NCI-H524 treated with DMSO at 0.1 percent for 48 hours (cell line): Measurements from ENCODE around the gene CPE.
"Not testable (repeated sequence)": the region's sequence is repeated elsewhere in the genome, so short reads cannot be mapped to it uniquely, and the experiment has no call there.

ENCODE experiments used
- DNase-seq: peaks from one replicate; lab custom pipeline; 2025; lab: John Stamatoyannopoulos, UW

The CPE gene

GRCh38 chr4:165378745-165379677 lies at the start of gene CPE:
Gene CPE (plus strand): TSS chr4:165379008. CDS start chr4:165379222, 214 bp downstream.
- no peak for DNase-seq

DNA sequence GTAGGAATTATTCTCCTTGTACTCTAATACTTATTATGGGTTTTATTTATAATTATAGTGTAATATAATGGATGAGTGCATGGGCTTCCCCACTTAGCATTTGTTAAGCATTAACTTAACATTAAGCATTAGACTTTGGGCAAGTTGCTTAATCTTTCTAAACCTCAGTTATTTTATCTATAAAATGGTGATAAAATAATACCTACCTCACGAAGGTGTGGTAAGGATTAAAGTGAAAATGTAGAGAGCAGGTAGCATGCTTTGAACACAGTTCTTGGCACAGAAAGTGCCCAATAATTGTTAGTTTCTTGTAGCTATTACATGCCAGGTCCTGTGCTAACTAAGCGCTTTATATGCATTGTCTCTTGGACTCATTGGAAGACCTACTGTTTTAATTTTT lies 48.7 kb upstream of the CPE start:
- no peak for DNase-seq

- DNase-seq = no peak
These were observed 48.1 kb upstream of the CPE start for GRCh38 chr4:165330666-165331065.

GRCh38 chr4:165331359-165331758 lies 47.4 kb upstream of the CPE start:
- no peak for DNase-seq

DNA sequence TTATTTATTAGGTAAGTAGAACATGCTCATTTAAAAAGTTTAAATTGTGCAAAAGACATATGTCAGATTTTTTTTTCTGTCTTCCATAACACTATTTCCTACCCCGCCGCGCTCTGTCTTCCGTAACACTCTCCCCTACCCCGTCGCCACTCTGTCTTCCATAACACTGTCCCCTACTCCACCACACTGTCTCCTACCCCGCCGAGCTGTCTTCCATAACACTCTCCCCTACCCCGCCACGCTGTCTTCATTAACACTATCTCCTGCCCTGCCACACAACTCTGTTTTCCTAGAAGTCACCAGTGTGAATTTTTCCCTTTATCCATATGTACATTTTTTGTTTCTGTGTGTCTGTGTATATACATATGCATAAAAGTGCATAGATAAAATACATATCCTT lies 47.0 kb upstream of the CPE start:
- no peak for DNase-seq

GRCh38 chr4:165332502-165332901 lies 46.3 kb upstream of the CPE start:
- DNase-seq = no peak

- no peak for DNase-seq
These were observed 43.6 kb upstream of the CPE start for GRCh38 chr4:165335163-165335703.

DNA sequence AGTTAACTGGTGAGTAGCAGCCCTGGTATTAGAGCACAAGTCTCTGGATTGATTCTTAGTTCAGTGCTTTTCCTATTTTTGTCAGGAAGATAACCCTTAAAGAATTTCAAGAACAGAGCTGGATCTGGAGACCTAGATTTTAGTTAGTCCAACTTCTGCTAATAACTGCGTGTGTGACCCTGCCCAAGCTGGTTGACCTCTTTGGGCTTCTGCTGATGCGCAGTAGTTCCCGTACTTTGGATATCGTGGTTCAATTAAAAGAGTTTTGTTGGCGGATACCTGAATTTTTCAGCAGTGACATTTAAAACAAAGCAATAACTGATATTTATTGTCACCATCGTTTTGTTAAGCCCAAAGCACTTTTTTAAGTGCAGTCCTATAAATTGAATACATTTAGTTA lies 42.1 kb upstream of the CPE start:
- DNase-seq = no peak

- not testable (repeated sequence) for DNase-seq
These were observed 36.5 kb upstream of the CPE start for GRCh38 chr4:165342340-165342739.

DNA sequence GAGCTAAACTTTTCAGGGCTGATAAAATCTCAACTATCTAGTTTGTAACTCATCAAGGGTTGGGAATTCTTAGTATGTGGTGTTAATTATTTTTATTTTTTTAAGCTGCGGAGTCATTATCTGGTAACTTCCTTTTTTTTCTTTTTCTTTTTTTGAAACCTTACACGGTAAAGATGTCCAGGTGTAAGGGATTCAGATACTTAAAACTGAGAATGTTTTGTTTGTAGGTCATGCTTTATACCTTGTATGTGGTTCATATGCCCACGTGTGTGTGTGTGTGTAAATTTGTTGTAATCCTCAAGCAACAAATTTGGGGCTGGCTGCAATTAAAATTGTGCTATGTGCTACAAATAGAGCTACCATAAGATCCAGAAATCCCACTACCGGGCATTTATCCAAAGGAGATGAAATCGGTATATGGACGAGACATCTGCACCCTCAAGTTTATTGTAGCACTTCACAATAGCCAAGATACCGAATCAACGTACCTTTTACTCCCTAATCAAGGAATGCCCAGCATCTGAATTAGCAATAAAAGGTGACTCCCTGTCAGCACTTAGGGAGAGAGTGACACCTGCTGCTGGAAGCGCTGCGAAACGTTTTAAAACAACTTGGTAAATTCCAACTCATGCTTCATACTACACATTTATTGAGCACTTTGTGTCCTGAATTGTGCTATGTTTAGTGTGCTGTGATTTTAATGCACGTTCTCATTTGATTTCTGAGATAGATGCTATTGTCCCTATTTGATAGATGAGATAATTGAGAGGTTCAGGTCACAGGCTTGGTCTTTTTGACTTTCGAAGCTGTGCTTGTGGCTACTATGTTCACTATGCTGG lies 35.2 kb upstream of the CPE start:
- no peak for DNase-seq

GRCh38 chr4:165345666-165346417 lies 33.0 kb upstream of the CPE start:
- no peak for DNase-seq

- DNase-seq = no peak
These were observed 30.9 kb upstream of the CPE start for GRCh38 chr4:165347647-165348569.

DNA sequence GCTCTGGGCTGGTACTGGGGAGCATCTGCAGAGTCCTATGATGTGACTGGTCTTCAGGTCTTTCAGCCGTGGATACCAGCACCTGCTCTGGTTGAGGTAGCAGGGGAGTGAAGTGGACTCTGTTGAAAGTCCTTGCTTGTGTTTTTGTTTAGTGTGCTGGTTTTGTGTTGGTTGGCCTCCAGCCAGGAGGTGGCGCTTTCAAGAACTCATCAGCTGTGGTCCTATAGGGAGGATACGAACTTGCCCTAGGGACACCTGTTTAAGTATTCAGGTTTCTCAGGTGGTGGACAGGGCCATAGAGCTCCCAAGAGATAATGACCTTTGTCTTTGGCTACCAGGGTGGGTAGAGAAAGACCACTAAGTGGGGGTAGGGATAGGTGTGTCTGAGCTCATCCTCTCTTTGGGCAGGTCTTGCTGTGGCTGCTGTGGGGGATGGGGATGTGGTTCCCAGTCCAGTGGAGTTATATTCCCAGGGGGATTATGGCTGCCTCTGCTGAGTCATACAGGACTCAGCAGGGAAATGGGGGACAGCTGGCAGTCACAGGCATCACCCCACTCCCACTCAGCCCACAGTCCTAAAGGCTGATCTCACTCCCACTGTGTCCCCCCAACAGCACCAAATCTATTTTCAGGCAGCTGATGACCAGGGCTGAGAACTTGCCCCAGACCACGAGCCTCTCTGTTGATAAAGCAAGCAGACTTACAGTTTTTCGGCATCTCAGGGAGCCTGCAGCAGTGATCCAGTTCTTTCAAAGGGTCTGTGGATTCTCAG lies 27.3 kb upstream of the CPE start:
- no peak for DNase-seq

DNA sequence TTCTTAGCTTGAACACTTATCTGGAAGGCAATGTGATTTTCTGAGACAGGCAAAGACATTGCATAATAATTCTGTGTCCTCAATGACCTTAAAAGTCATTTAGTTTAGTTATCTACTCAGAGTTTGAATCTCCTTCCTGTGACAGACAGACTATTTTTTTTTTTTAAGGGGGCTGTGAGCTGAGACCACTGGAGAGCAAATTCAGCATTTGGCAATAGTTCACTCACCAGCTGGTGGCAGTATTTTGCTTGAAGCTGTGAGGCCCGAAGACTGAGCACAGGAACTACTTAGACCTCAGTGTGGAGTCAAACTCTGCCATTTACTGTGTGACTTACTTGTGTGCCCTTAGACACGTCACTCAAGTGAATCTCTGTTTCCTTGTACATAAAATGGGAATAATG lies 22.9 kb upstream of the CPE start:
- DNase-seq = no peak

- DNase-seq = no peak
These were observed 19.3 kb upstream of the CPE start for GRCh38 chr4:165359506-165359905.

- DNase-seq = no peak
These were observed 18.6 kb upstream of the CPE start for GRCh38 chr4:165360041-165360695.

DNA sequence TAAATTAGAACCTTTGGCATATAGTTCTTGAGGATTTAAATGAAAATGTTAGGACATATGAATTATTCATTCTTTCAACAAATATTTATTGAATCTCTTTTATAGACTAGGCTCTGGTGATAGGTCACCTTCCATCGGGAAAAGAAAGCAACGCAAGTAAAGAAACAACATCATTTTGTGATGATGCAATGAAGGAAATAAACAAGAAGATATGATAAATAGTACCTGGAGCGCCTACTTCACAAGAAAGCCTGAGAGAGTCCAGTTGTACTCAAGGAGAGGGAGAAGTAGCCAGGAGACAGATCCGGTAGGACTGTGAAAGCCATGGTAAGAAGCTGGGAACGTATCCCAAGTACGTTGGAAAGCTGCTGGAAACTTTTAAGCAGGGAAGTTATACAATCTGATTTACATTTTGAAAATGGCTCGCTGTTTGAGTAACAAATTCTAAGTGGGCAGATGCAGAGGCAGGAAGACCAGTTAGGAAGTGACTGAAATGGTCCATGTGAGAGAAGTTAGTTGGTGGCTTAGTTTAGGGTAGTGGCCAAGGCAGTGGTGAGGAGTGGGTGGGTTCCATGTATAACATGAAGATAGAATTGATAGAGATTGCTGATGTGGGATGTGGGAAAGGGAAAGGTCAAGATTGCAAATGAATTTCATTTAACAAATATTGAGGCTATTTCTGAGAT lies 17.7 kb upstream of the CPE start:
- DNase-seq = no peak

DNA sequence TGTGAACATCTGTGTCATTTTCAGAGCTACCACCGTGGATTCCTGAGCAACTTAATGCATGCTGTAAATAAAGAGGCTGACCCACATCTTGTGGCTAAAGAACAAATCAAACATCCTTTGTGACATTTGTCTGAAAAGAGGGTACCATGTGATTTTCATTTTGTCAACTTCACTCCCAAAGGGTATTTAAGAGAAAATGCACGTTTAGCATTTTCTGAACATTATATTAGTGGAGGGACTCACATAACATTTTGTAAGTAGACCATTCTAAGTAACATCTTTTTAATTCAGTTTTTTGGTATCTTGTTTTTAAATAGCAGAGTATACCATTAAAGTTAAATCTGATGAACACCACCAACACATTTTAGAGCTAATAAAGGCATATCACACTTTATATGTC lies 17.0 kb upstream of the CPE start:
- no peak for DNase-seq
